Activated CD4-positive, alpha-beta memory T cell treated with anti-CD3 and anti-CD28 coated beads, Interleukin-2, amount 10 ng/mL, durations not matched to agents 7 days and 5 days (primary cell): ENCODE data around the gene CISH. TPM values are rescaled to one million over a fixed set of nuclear protein-coding genes. Genes with fewer than 3 reads are reported as not detected.

Experiments
- CTCF ChIA-PET: fragments of 350-600 bp; sonication (Branson Sonifier 250); formaldehyde crosslinking; loops from one replicate; lab custom pipeline; 2021; ENCODE audit warnings: antibody characterized with exemption, inconsistent platforms; lab: Charles Lee
- POLR2A ChIA-PET: fragments of 350-600 bp; sonication (Branson Sonifier 250); formaldehyde crosslinking; loops from one replicate; lab custom pipeline; 2021; ENCODE audit warnings: antibody characterized with exemption; lab: Charles Lee
- DNase-seq: peaks from one replicate; pipeline ENCODE4 v3.0.0-alpha.2; 2020
- H3K27ac Mint-ChIP-seq: one replicate; pipeline ENCODE4 v1.8.0; 2021; ENCODE audit warnings: mild to moderate bottlenecking, mixed read lengths
- H3K27me3 Mint-ChIP-seq: one replicate; pipeline ENCODE4 v1.8.0; 2021; ENCODE audit warnings: mixed read lengths
- H3K36me3 Mint-ChIP-seq: one replicate; pipeline ENCODE4 v1.8.0; 2021; ENCODE audit warnings: low read depth, mixed read lengths
- H3K4me1 Mint-ChIP-seq: one replicate; pipeline ENCODE4 v1.8.0; 2021; ENCODE audit warnings: mixed read lengths
- H3K4me3 Mint-ChIP-seq: one replicate; pipeline ENCODE4 v1.8.0; 2021; ENCODE audit warnings: mild to moderate bottlenecking, mixed read lengths
- H3K9me3 Mint-ChIP-seq: one replicate; pipeline ENCODE4 v1.8.0; 2021; ENCODE audit warnings: mixed read lengths
- total RNA-seq, 2 experiments: library from RNA; stranded (reverse); gene quantifications; one replicate each; pipeline ENCODE4 v1.2.3, GENCODE V29; 2021

Gene CISH
- total RNA-seq, 2 experiments from 2014 or later: 328 to 335 TPM

DNA sequence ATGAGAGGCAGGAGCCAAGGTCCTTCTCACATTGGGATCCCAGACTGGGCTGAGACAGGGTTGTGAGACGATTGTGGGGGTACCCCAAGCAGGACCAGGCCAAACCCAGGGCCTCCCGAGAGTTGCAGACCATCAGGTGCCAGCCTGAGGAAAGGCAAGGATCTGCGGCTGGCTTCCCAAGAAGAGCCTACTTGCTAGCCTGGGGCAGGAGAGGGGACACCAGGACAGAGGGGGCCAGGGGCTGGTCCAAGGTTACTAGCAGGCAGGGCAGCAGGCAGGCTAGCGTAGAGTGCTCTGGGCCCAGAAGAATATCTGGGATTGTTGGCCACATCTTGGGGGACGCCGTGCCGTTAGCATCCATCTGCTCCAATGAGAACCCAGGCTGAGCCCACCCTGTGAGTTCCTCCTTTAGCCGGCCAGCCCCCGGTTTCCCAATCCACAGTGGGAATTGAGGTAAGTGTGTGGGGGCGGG lies 546 bp downstream of the CISH start:
- Mint-ChIP-seq H3K4me3 (peak overlapping the region; percentile 98), H3K27ac (peak overlapping the region; percentile 99), H3K36me3 (peaks cover 81% of the 10 kb centered on the region), H3K9me3 (no peaks in the 10 kb centered on the region), H3K4me1 (peaks cover 30% of the 10 kb centered on the region), H3K27me3 (no peaks in the 10 kb centered on the region)
- no peak for DNase-seq
- CTCF ChIA-PET: interaction anchor here (0.9 to 21.3 kb wide), 6 partner anchors 9 to 42 kb away, joined by 3 to 854 read pairs (median 20); partner anchors contain the start of genes C3orf18 and HEMK1
- POLR2A ChIA-PET: interaction anchor here (1.0 to 34.1 kb wide), 15 partner anchors 5 to 1058 kb away, joined by 4 to 4963 read pairs (median 11); partner anchors contain the start of genes C3orf18, CISH, CYB561D2 and DCAF1

DNA sequence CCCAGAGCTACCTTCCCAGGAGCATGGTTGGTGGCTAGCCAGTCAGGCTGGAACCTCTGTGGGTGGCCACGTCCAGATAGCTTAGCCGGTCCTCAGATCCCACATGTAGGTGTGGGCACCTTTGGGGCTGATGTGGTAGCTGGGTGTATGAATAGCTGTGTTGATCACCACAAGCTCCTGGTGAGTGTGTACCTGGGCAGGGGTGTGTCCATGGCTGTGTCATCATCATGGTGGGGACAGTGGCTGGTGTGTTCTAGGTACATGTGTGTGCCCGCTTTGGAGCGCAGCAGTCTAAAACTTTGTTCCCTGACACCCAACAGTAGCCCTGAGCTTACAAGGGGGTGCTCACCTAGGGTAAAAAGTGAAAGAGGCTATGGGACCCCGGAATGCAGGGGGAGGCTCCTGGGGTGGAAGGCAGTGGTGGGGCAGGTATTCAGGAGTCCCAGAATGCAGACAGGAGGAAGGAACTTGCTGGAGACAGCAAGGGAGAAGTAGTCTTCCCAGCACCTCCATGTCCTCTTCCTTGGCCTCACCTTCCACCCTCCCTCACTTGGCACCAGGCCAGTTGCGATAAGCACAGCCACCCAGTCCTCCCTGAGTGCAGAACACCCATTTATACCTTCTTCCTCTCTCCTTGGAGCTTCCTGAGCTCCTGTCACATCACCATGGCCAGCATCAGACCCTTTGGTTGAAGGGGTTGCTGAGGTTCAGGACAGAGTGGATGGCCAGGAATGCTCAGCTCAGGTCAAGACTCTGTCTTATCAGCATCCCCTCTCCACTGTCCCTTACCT lies 1.2 kb downstream of the CISH start:
- Mint-ChIP-seq H3K27me3 (no peaks in the 10 kb centered on the region), H3K36me3 (peaks cover 87% of the 10 kb centered on the region), H3K9me3 (no peaks in the 10 kb centered on the region), H3K27ac (peak overlapping the region; percentile 99), H3K4me1 (peaks cover 30% of the 10 kb centered on the region), H3K4me3 (peak overlapping the region; percentile 98)
- CTCF ChIA-PET: interaction anchor here (1.1 to 21.3 kb wide), 8 partner anchors 10 to 780 kb away, joined by 3 to 854 read pairs (median 8); partner anchors contain the start of genes C3orf18, HEMK1 and RASSF1
- POLR2A ChIA-PET: interaction anchor here (0.9 to 34.1 kb wide), 16 partner anchors 6 to 1677 kb away, joined by 3 to 4963 read pairs (median 8); partner anchors contain the start of genes C3orf18, CISH, CYB561D2 and DCAF1
- peak; percentile 68 for DNase-seq

DNA sequence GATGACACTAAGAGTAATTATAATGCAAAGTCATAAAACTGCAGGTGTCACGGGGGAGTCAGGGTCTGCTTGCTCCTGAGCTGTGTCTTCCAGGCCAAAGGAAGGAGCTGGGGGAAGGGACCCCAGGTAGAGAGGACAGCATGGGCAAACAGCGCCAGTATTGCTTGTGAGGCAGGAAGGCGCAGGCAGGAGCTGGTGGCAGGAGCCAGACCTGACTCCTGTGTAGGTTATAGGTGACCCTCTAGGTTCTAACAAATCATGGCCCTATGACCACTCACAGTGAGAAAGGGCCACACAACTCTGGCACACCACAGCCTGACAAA lies 1.9 kb downstream of the CISH start:
- POLR2A ChIA-PET: interaction anchor here (0.9 to 34.1 kb wide), 16 partner anchors 6 to 1678 kb away, joined by 3 to 4963 read pairs (median 8); partner anchors contain the start of genes C3orf18, CISH, CYB561D2 and GLYCTK
- Mint-ChIP-seq H3K27ac (peak overlapping the region; percentile 99), H3K4me1 (peaks cover 32% of the 10 kb centered on the region), H3K36me3 (peaks cover 94% of the 10 kb centered on the region), H3K4me3 (peak overlapping the region; percentile 98), H3K27me3 (no peaks in the 10 kb centered on the region), H3K9me3 (no peaks in the 10 kb centered on the region)
- no peak for DNase-seq
- CTCF ChIA-PET: interaction anchor here (1.1 to 21.3 kb wide), 9 partner anchors 9 to 780 kb away, joined by 3 to 854 read pairs (median 8); partner anchors contain the start of genes C3orf18, HEMK1 and RASSF1

DNA sequence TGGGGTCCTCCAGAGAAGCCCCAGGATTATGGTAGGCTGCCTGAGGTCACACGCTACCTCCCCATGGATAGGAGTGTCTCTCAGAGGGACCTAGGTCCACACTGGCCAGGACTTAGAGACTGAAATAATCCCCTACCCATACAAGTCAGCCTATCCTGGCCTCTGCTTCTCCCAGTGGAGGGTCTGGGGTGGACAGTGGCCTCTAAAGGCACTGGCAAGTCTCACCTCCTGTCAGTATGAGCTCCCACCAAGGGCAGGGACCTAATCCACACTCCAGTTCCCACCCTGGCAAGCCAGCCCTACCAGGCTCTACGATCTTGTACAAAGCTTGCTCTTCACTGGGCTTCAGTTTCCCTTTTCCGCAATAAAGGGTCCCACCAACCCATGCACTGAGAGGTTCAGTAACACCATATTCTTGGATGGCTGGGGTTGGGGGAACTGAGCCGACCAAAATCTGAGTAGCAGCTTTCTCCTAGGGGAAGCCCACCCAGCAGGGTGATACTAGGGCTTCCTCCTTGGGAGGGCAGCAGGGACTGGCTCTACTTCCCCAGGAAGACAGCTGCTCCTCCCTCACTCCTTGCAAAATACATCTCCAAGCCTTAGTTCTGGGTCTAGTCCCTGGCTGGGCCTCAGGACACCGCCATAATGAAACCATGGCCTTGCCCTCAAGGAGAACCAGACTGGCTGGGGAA lies 2.4 kb downstream of the CISH start:
- peak overlapping the region; percentile 98 for H3K4me3 Mint-ChIP-seq
- CTCF ChIA-PET: interaction anchor here (1.1 to 21.3 kb wide), 8 partner anchors 8 to 781 kb away, joined by 3 to 854 read pairs (median 8); partner anchors contain the start of genes C3orf18, HEMK1 and RASSF1

DNA sequence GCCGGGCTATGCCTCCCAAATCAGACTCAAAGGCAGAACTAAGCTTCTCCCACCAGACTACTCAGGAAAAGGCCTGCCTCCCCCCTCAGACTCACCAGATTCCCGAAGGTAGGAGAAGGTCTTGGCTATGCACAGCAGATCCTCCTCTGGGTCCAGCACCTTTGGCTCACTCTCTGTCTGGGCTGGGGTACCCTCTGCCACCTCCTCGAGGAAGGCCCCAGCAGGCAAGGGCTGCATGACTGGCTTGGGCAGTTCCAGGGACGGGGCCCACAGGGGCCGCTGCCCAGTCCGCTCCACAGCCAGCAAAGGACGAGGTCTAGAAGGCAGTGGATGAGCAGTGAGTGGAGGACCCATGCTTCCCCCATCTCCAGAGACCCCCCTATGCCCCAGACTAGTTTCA lies 3.3 kb downstream of the CISH start:
- Mint-ChIP-seq H3K36me3 (peaks cover 97% of the 10 kb centered on the region), H3K27ac (peak overlapping the region; percentile 99), H3K4me3 (peak overlapping the region; percentile 98), H3K27me3 (no peaks in the 10 kb centered on the region), H3K9me3 (no peaks in the 10 kb centered on the region), H3K4me1 (peaks cover 33% of the 10 kb centered on the region)
- POLR2A ChIA-PET: interaction anchor here (0.6 to 34.1 kb wide), 9 partner anchors 5 to 1374 kb away, joined by 3 to 4963 read pairs (median 65); partner anchors contain the start of genes C3orf18, CISH, CYB561D2 and HEMK1
- CTCF ChIA-PET: interaction anchor here (1.0 to 21.3 kb wide), 5 partner anchors 18 to 269 kb away, joined by 3 to 854 read pairs (median 3); partner anchors contain the start of genes C3orf18 and HEMK1
- DNase-seq: no peak

More for the DNA sequence above, 2.4 kb downstream of the CISH start:
- POLR2A ChIA-PET: interaction anchor here (0.8 to 34.1 kb wide), 14 partner anchors 6 to 1678 kb away, joined by 3 to 4963 read pairs (median 8); partner anchors contain the start of genes C3orf18, CISH, CYB561D2 and GLYCTK
- H3K4me1 Mint-ChIP-seq: peaks cover 32% of the 10 kb centered on the region
- no peaks in the 10 kb centered on the region for H3K9me3 Mint-ChIP-seq
- peaks cover 96% of the 10 kb centered on the region for H3K36me3 Mint-ChIP-seq
- no peaks in the 10 kb centered on the region for H3K27me3 Mint-ChIP-seq
- no peak for DNase-seq
- H3K27ac Mint-ChIP-seq: peak overlapping the region; percentile 99

DNA sequence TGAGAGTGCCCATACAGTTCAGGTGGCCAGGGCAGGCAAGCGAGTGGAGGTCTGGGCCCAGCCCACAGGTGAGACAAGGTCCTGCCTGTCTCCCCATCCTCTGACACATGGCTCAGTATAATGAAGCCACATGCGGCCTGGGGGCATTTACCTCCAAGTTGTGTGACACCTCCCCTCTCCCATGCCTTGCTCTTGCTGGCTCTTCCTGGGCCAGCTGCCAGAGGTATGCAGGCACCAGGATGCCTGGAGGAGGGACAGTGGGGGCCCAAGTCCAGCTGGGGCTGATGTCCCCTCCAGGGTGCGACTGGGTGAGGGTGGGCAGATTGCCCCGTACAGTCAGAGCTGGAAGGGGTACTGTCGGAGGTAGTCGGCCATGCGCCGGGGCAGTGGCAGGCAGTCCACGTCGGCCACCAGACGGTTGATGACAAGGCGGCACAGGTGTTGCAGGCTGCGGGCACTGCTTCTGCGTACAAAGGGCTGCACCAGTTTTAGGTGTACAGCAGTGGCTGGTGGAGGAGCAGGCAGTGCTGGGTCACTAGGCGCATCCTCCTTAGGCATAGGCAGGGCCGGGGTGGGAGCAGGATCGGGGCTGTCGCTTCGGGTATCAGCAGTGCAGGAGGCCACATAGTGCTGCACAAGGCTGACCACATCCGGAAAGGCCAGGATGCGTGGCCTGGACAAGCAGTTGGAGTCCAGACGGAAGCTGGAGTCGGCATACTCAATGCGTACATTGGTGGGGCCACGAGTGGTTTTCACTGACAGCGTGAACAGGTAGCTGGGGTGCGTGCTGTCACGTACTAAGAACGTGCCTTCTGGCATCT lies 4.1 kb downstream of the CISH start:
- H3K36me3 Mint-ChIP-seq: peaks cover 98% of the 10 kb centered on the region
- H3K9me3 Mint-ChIP-seq: no peaks in the 10 kb centered on the region
- peak overlapping the region; percentile 98 for H3K4me3 Mint-ChIP-seq
- no peaks in the 10 kb centered on the region for H3K27me3 Mint-ChIP-seq
- H3K4me1 Mint-ChIP-seq: peaks cover 40% of the 10 kb centered on the region
- peak overlapping the region; percentile 99 for H3K27ac Mint-ChIP-seq
- ChIA-PET POLR2A (interaction anchor here (1.4 to 34.1 kb wide), 9 partner anchors 4 to 778 kb away, joined by 3 to 4963 read pairs (median 65); partner anchors contain the start of genes C3orf18, CISH, CYB561D2 and HEMK1), CTCF (interaction anchor here (1.0 to 21.3 kb wide), 4 partner anchors 17 to 266 kb away, joined by 3 to 854 read pairs (median 172); partner anchors contain the start of genes C3orf18 and HEMK1)
- DNase-seq: peak; percentile 70

DNA sequence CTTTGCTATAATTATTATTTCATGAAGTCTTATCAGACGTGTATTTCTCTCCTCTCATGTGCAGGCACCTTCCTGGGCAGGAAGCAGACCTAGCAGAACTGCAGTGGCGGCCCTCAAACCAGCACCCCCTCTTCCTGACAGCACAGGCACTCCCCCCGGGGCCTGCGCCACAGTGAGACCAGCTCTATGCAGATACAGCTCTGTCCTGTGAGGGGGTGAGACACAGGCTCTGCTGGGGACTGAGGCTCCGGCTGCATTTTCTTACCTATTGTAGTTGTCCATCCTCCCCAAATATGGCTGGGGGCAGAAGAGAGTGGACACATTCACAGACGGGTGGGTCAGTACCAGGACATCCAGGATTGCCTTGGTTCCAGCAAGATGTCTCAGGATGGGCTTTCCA lies 5.0 kb downstream of the CISH start:
- peak; percentile 59 for DNase-seq
- H3K27me3 Mint-ChIP-seq: no peaks in the 10 kb centered on the region
- peaks cover 48% of the 10 kb centered on the region for H3K4me1 Mint-ChIP-seq
- ChIA-PET CTCF (interaction anchor here (1.7 to 21.3 kb wide), 3 partner anchors 10 to 32 kb away, joined by 5 to 854 read pairs (median 342); partner anchors contain the start of genes C3orf18 and HEMK1), POLR2A (interaction anchor here (0.6 to 34.1 kb wide), 7 partner anchors 8 to 778 kb away, joined by 3 to 4963 read pairs (median 65); partner anchors contain the start of genes C3orf18, CISH, CYB561D2 and HEMK1)
- peak overlapping the region; percentile 98 for H3K4me3 Mint-ChIP-seq
- no peaks in the 10 kb centered on the region for H3K9me3 Mint-ChIP-seq
- peak overlapping the region; percentile 99 for H3K27ac Mint-ChIP-seq
- peaks cover 99% of the 10 kb centered on the region for H3K36me3 Mint-ChIP-seq

DNA sequence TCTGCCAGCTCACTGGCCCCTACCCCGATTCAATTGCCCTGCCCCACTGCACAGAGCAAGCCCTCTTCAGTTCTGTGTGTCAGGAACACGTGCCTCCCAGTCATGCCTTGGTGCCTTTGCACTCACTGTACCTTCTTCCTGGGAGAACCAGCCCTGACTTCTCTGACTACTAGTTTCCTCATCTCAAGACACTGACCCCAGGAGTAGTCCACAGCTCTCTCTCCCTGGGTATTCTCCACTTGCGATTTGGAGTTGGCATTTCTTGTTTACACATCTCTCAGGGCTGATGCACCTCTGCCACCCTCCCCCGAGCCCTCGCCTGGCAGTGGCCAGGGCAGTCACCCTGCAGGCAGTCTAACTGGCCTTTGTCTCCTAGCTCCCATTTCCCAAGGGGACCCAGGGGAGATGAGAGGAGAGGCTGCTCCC lies 5.7 kb downstream of the CISH start:
- peak overlapping the region; percentile 98 for H3K4me3 Mint-ChIP-seq
- DNase-seq: no peak
- peaks cover 55% of the 10 kb centered on the region for H3K4me1 Mint-ChIP-seq
- H3K27me3 Mint-ChIP-seq: no peaks in the 10 kb centered on the region
- peaks cover 93% of the 10 kb centered on the region for H3K36me3 Mint-ChIP-seq
- H3K27ac Mint-ChIP-seq: peak overlapping the region; percentile 99
- CTCF ChIA-PET: interaction anchor here (1.7 to 21.3 kb wide), 4 partner anchors 9 to 31 kb away, joined by 5 to 854 read pairs (median 174); partner anchors contain the start of genes C3orf18 and HEMK1
- POLR2A ChIA-PET: interaction anchor here (0.6 to 34.1 kb wide), 6 partner anchors 8 to 779 kb away, joined by 3 to 4963 read pairs (median 231); partner anchors contain the start of genes C3orf18, CISH, CYB561D2 and HEMK1
- no peaks in the 10 kb centered on the region for H3K9me3 Mint-ChIP-seq

DNA sequence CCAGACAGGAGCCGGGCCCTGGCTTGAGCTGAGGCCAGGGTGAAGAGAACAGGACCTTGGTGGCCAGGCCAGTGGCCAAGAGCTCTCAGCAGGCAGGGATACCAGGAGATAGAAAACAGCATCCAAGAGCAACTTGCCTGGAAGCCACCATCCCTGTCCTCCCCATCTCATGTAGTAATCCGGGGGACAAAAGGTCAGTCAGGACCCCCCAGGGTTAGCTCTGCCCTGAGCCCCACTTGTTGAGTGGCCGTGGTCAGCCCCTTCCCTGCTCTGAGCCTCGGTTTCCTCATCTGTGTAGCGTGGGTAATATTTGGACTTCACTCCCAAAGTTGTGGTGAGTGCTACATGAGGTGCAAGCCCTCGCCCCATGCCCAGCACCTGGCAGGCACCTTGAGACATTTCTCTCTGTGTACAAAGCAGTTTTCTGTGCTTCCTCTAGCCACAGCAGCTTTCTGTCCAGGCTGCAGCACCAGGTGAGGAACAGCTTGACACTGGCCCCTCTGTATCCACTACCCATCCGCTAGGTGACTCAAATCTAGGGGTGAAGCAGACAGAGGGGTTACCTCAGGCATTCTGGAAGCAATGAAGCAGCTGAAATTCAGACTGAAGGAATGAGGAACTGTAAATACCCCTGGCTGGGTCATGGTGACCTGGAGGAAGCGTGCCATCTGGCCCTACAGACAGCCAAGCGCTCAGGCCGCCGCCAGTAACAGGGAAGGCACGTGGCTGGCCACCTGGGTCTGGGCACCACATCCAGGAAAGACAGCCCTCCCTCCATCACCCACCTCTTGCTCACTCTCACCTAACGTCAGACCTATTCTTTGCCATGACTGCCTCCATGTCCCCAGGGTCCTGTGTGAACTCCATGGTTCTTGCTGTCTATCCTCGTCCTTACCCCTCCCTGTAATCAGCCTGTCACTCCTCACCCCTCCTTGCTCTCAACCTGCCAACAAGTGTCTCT lies 6.7 kb downstream of the CISH start:
- peak overlapping the region; percentile 99 for H3K27ac Mint-ChIP-seq
- ChIA-PET CTCF (interaction anchor here (1.7 to 21.3 kb wide), 4 partner anchors 10 to 30 kb away, joined by 5 to 854 read pairs (median 174); partner anchors contain the start of genes C3orf18 and HEMK1), POLR2A (interaction anchor here (1.2 to 34.1 kb wide), 4 partner anchors 11 to 266 kb away, joined by 3 to 4963 read pairs (median 709); partner anchors contain the start of genes C3orf18, CISH, HEMK1 and MAPKAPK3)
- H3K27me3 Mint-ChIP-seq: no peaks in the 10 kb centered on the region
- H3K9me3 Mint-ChIP-seq: no peaks in the 10 kb centered on the region
- H3K36me3 Mint-ChIP-seq: peaks cover 90% of the 10 kb centered on the region
- peaks cover 65% of the 10 kb centered on the region for H3K4me1 Mint-ChIP-seq
- H3K4me3 Mint-ChIP-seq: peak overlapping the region; percentile 98
- DNase-seq: no peak

DNA sequence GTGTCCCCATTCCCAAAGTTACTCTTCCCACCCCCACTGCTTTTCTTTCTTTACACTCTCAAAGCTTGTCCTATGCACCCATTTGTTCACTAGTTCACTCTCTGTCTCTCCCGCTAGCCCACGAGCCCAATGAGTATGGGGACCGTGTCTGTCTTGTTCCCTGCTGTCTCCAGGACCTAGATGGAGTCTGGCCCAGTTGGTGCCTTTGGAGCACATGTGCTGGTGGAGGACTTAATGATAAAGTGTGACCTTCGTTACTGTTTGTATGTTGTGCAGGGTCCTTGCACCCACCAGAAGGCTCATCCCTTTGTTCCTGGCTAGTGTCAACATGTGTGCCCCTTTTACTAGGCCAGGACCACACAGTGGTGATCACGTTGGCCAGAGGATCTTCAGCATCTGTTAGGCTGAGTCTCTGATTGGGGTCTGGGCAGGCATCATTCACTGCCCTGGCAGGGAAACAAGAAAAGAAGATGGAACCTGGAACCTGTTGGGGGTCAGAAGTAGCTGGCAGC lies 7.4 kb downstream of the CISH start:
- ChIA-PET POLR2A (interaction anchor here (1.2 to 34.1 kb wide), 4 partner anchors 12 to 265 kb away, joined by 3 to 4963 read pairs (median 709); partner anchors contain the start of genes C3orf18, CISH, HEMK1 and MAPKAPK3), CTCF (interaction anchor here (2.6 to 21.3 kb wide), 3 partner anchors 11 to 29 kb away, joined by 7 to 854 read pairs (median 342); partner anchors contain the start of genes C3orf18 and HEMK1)
- H3K27ac Mint-ChIP-seq: peak overlapping the region; percentile 99
- no peaks in the 10 kb centered on the region for H3K27me3 Mint-ChIP-seq
- H3K9me3 Mint-ChIP-seq: no peaks in the 10 kb centered on the region
- DNase-seq: no peak
- H3K36me3 Mint-ChIP-seq: peaks cover 87% of the 10 kb centered on the region
- peaks cover 72% of the 10 kb centered on the region for H3K4me1 Mint-ChIP-seq
- peak overlapping the region; percentile 98 for H3K4me3 Mint-ChIP-seq
